Right hindlimb (tissue), 1 donor: Measurements from ENCODE around the gene APOA4.

Experiments used
- DNase-seq: peaks from one replicate; pipeline ENCODE4 v3.0.0-alpha.2; 2018

APOA4 gene

DNA sequence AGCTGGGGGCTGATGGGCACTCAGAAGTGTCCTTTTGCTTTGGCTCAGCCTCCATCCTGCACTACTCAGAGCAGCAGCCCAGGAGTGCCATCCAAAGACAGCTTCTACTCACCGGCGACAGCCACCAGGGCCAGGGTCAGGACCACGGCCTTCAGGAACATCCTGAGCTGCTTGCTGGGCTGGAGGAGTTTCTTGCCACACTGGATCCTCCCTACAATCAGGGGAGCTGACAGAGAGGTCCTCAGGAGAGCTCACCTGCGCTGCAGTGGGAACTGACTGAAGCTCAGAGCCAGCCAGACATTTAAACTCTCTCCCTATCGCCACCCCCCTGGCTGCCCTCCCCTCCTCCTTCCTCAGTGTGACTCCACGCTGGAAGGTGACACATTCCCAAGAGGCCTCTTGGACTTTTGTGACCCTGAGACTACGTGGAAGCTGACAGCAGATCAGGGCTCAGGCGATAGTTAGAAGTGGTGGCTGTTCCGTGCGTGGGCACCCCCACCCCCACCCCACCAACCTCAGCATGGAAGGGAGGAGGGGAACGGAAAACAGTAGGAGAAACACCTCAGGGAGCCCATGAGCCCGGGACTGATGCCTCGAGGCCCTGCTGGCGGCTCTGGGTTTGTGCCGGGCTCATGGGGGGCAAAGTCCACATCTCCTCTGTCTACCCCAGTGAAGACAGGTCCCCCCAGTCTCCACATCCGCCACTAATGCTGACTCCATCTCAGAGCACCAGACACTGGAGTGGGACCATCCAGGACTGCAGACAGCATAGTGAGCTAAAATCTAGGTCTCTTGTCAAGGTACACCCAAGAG, at the start of gene APOA4:
Gene APOA4, minus strand, starts transcription at position 274 of the 813 bp plus-strand sequence. Its CDS starts 113 bp downstream, at position 161.
- DNase-seq, result no peak

DNA sequence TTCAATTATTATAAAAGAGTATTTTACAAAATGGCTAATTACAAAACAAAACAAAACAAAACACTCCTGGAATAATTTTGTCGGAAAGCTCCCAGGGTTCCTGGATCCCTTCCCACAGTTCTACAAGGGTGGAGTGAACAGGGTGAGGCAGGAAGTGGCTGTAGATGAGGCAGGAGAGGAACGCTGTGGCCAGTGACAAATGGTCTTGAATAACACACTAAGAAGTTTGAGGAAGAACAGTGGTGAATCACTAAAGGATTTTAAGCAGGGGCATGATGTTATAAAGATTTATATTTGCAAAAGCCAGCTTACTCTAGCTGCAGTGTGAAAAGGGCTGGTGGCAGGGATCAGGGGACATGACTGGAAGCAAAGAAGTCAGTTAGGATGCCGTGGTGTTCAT, 48.1 kb upstream of the APOA4 start:
- DNase-seq, result no peak

DNA sequence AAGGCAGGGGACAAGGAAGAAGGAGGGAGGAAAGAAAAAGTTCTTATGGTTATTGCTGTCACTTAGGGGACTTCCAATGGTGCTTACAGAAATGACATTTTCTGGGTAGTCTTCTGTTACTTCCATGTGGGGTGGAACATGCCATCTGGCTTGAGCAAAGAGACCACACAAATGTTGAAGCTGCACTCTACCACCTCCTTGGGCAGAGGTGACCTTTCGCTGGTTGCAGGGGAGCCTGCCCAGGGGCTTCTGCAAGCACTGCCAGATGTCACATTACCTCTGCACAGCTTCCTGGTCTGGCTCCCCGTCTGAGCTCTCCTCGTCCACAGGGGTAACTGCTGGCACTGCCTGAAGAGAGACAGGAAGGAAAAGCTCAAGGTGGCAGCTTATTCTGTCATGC, 47.0 kb upstream of the APOA4 start:
- DNase-seq, result no peak

DNA sequence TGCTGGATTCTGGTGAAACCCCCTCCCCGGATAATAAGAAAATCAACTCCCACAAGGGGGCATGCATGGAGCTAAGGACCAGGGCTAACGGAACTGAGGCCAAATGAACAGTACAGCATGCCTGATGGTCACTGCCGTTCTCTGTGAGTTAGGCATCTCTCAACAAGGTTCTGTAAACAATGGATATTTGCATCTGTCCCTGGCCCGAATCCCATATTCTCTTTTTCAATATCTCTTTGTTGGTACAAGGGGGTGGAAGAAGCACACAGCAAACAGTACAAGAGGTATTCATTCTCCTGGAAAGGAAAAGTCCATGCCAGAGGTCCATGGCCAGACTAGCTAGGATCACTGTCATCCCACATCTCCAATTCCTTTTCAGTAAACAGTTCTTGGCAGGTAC, 46.5 kb upstream of the APOA4 start:
- no peak for DNase-seq

DNA sequence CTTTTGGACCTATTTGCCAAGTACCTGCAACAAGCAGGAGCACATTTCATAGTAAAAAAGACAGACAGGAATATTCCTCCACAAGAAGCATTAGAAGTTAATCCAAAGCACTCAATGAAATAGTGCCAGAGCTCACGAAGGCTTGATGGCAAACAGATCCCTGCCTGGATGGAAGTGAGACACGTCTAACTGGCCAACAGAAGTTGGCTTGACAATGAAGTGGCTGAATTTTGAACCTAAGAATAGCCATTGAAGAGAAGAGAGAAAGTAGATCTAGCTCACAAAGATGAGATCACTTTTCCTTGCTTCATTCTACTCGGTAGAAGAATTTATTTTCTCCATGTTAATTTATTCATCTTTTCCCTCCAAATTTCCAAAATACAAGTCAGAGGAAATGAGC, 45.0 kb upstream of the APOA4 start:
- no peak for DNase-seq

DNA sequence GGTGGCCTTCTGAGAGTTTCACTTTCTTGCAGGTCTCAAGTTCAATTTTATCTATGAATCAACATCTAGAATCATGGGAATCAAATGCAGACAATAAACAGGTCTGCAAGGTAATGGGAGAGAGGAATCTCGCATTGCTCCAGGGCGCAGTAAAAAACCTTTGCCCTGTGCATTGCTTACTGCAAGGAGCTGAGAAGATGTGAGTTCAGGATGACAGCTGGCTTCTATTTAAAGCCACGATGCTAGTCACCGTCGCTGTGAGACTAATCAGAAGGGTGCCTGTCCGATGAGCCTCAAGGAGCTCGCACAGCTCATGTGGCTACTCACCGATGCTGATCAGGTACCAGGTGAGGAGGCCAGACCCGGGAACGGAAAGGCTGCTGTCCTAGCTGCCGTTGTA, 44.5 kb upstream of the APOA4 start:
- no peak for DNase-seq

DNA sequence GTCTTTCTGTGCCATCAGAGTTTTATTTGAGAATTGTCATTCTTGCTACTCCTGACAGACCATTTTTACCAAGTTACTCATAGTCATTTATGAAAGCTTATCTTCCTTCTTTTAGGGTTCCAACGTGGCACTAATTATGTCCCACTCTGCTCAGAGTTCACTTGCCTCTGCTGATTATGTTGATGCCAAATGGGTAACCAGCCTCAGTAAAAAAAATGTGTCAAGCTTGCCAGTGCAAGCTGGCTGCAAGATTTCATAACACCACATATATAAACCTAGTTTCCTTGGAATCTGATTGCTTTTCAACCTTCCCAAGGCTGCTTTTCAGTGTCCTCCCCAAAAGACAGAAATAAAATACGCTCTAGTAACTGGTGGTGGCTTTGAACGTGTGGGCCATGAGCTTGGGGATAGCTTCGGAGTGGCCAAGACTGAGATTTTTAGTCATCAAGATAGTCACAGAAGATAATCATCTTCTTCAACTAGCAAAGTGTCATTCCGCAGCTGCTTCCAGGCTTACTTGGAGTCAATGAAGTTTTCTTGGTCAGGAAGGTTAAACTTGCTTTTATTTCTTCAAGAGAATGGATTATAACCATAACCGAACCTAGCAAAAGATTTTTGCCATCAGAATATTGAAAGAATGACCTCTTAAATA, 43.8 kb upstream of the APOA4 start:
- DNase-seq, result no peak

DNA sequence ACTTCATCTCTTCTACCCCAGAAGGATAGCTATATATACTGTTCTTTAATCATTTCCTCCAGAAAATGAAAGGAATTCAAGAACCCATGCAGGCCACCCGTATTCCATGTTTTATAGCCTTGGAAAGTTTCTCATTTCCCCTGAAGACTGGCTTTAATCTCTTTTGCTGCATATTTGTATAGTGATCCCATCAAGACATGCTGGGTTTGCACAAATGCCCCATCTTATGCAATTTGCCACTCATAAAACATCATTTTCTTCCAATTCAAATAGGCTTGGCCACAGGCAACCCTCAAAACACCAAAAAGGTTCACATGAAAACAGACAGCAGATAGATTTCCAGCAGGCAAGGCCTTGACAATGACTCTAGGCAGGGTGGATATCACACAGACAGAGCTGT, 42.6 kb upstream of the APOA4 start:
- no peak for DNase-seq

DNA sequence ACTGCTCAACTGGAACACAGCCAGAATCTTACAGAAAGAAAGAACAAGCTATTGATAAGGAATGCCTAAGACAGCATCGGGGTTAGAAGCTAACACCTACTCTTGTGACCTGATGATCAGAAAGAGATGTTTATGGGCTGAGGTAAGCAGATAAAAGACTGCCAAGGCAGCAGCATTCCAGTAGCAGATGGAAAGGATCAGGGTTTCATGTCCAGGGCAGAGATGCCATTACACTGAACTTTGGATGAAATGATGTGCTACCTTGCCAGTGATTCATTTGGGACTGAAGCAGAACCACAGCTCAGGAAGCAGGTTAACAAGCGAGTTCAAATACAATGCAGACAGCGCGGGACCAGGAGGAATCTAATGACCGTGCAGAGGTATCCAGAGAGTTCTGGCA, 41.4 kb upstream of the APOA4 start:
- DNase-seq, result no peak

DNA sequence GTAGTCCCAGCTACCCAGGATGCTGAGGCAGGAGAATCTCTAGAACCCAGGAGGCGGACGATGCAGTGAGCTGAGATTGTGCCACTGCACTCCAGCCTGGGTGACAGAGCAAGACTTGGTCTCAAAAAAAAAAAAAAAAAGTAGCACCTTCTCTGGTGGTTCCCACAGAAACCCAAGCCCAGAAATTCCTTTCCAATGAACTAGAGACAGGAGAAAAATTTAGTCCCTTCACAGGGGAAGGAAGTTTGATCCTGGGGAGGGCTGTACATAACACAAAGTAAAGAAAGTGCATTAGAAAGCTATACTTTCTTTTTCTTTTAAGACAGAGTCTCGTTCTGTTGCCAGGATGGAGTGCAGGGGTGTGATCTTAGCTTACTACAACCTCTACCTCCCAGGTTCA, 39.8 kb upstream of the APOA4 start:
- DNase-seq, result no peak

DNA sequence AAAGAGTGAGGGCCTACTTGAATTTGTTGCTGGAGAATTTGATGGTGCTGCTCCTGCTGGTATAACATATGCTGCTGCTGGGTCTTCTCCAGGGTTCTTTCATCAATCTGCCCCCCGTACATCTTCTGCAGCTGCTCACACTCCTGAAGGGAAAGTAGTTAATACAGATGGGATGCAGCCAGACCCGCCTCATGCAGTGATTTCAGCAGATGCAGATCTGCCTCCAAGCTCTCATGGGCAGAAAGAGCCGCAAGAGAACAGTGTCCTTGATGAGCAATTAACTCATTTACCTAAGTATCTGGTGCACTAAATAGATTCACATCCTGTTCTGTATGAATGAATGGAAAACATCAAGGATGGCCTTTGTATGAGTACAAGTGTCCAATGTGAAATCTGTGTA, 39.1 kb upstream of the APOA4 start:
- DNase-seq, result no peak

DNA sequence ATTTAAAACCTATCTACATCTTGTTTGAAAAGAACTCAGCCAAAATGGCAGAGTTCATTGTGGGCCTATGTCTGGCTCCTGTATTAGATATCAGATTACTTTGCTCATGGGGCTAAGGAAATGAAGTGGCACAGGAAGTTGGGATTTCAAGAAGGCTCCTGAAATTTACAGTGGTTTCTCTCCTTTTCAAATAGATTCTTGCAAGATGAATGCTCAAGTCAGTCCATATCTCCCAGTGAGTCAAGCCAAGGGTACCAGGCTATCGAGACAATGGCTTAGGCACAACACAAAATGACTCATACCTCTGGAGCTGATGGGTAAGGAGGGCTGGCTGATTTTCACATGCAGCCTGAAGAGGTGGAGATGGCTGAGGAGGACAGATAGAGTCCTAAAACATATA, 38.4 kb upstream of the APOA4 start:
- no peak for DNase-seq

DNA sequence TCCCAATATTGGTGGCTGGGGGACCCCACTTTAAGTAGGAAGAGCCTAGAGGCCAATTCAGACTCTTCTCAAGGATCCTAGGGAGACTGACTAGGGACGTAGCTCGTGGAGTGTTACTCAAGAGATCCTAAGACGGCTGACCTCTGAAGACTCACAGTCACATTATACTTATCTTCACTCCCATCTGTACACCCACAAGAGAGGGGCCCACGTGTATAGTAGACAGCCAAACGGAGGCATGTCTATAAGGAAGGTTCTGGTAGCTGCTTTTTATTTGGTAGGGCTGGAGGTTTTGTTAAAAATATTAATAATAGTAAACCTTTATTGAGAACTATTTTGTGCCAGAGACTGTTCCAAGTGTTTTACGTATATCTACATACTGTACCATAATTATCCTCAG, 37.2 kb upstream of the APOA4 start:
- DNase-seq, result no peak

DNA sequence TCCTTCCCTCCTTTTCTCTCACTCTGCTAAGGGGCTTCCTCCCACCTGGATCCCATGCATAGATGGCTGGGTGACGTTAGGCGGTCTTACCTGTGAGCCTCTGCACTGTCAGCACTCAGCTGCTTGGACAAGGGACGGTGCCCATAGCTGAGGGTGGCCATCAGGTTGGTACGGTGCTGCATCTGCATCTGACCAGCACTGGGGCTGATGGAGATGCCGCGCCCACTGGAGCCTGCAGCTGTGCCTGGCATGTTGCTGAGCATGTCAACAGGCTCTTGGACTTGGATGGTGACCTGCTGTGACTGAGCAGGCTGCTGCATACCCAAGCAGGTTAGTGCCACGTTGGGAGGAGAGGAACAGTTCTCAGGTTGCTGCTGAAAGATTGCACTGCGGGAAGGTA, 36.1 kb upstream of the APOA4 start:
- DNase-seq, result no peak

DNA sequence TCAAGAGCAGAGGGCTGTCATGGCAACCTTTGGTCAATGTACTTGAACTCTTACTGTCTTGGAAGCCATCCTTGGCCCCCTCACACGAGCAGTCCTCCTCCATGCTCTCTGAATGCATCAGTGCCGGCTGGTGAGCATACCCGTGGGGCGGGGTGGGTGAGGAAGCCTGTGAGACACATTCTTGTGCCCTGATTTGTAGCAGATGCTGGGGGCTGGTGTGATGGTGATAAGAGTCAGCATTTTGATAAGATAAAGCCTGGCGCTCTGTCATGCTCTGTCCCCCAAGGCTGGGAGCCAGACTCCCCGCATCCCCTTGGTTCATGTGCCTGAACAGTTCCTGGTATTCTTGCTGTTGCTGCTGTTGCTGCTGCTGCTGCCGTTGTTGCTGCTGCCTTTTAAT, 34.8 kb upstream of the APOA4 start:
- no peak for DNase-seq

DNA sequence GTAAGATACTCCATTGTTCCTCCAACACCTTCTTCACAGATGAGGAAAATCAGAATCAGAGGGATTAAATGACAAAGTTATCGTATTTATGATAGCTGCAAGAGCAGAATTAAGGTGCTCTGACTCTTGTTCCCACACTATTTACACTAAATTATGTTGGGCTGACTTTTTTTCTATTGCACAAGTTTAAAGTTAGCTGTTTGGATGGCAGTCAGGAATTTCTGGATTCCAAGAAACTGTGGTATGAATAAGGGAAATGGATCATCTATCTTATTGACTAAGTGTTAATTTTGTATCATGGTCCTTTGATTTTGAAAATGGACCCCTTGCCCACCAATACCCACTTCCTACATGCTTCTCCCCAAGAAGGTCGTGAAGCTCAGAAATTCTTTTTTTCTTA, 34.2 kb upstream of the APOA4 start:
- DNase-seq, result no peak

DNA sequence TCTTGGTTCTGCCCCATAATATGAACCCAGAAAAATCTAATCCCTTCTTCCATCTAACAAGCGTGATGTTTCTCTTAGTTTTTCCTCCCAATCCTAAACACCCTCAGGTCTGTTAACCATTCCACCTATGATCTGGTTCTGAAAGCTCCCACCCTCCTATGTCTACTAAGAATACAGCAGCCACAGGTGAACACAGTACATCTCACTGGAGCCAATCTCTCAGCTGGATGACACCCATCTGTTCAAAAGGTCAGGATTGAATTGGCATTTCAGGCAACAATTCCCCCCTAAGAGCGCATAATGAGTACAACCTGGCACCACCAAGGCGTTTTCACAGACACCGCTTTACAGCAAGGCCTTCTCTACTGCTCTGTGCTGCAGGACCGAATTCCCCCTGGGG, 33.3 kb upstream of the APOA4 start:
- no peak for DNase-seq

DNA sequence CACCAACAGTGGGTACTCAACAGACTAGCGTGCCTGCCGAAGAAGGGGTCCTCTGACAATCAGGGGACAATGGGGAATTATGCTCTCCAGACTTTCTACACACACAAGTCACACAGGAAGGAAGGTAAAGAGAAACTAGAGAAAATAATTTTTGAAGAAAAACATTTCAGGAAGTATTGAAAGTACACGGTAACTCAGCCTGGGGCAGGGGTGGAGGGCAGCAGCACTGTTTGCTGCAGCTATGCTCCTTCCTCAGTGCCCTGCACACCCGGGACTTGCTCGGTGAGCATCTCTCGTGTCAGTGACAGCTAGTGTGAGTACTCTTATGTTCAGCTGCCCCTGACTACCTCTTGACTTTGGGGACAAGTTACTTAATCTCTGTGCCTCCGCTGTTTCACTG, 32.3 kb upstream of the APOA4 start:
- no peak for DNase-seq

DNA sequence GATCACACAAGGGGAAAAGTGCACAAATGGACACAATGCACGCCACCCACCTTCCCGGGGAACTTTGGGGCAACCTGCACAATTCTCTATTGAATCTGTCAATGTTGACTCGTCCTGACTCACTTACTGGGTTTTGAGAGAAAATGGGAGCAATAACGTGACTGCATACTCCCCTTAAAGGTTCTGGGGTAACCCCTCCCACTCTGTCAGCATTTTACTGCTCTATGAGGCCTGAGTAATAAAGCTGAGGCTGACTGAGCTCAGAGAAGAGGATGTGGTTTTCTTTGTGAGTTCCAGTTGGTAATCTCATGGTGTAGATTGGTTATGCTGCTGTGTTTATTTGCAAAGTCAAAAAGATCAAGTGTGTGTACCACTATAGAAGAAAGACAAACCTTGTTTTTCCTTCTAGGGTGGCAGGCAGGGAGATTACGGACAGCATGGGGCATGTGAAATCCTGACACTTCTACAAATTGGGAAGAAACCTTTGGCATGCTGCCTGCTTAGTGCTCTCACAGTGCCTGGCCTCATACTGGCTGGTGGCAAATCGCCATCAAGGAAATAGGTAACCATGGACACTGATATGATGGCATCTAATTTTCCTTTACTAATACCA, 30.5 kb upstream of the APOA4 start:
- no peak for DNase-seq

DNA sequence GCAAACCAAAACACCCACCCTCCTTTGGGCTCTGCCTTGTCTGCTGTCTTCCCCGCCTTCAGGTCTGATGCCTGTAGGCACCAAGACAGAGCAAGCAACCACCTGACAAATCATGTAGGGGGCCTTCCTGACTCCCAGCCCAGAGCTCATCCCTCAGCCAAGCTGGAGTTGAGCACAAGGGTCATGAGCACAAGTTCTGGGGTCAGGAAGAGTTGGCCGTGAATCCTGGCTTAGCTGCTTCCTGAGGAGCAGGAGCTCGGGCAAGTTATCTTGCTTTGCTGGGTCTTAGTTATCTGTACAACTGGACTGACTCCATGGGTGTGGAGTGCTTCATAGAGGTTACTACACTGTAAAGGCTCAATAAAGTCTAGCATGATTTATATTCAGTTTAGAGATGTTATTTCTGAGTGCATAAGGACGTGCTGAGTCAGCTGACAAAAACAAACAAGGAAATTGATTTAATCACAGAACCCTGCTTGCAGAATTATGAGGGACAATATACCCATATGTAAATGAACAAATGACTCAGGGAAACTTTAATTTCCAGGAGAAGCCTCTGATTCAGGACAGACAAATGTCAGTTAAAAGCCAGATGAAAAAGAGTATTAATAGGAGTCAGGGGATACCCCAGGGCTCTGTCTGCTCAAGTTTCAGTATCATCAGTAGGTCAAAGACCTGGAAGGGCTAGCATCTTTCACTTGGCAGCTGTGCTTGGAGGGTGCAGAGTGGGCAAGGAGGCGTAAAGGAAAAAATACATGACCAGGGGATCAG, 29.3 kb upstream of the APOA4 start:
- no peak for DNase-seq

DNA sequence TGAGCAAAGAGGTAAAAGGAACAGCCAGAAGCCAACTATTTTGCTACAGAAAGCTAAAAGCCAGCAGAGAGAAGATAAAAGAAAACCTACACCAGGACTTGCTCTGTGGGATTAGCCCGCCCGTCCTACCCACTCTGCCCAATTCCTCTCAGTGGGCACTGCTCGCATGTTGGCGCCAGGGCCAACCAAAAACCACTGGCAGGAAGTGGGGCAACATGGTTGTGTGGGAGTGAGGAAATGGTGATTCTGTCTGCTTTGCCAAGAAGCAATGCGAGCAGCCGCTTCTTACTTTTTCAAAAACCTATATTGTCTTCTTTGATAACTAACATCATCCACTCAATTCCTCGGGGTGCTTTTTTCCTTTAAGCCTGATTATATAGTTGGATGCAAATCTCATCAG, 28.5 kb upstream of the APOA4 start:
- no peak for DNase-seq

DNA sequence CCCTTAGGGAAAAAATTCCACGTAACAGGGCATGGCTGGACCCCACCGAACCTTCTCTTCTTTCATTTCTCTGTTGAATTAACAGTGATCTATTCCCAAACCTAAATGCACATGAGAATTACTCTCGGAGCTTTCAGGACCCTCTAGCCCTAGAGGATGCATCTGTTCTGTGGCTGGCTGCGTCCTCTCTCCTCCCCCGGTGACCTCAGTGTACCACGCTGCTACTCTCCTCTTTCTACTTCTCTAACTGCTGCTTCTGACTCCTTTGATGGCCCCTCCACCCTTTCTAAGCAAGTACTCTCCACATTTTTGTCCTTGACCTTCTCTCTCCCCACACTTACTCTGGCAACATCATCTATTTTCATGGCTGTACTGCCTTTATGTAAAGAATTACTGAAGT, 26.4 kb upstream of the APOA4 start:
- no peak for DNase-seq

DNA sequence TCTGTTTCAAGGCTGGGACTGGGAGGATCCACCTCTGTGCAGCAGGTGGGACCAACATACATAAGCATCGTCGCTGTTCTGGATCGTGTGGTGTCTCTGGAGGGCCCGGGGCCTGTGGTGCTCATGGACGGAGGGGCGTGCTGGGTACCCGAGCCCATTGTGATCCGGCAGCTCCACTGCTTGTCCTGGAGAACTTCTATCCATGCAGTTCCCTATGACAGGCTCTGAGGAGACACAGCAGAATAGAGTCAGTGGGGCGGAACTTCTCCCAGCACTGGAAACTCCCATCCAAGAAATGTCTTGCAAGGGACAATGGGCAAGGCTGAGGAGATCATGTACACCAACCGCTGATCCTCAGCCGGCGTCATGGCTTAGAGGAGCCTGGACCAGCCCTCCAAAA, 26.0 kb upstream of the APOA4 start:
- DNase-seq, result no peak

DNA sequence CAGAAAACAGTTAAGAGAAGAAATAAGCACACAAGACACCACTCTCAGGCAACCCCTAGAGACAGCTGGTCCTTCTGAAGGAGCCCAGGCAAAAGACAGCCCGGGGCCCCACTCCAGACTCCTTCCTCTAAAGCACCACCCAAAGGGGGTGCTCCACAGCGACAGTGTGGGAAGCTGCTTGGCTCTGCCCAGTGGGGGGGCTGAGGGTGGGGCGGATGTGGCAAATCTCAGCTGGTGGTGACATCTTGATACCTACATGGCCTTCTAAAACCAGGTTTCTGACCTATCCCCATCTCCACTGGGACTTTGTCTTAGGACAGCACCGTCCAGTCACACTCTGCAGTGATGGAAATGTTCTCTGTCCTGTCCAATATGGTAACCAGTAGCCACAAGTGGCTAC, 24.5 kb upstream of the APOA4 start:
- DNase-seq, result no peak
